Measurements from ENCODE around the gene SLC2A6.
A peak's percentile ranks its signal among the peaks of the same experiment; 100 is the strongest.

SLC2A6 gene

GRCh38 chr9:133430244-133430643, 48.7 kb downstream of the SLC2A6 start:
- DNase-seq = no peak

- no peak for DNase-seq
Observed at GRCh38 chr9:133429641-133430161, 49.2 kb downstream of the SLC2A6 start.

- DNase-seq = no peak
Observed at GRCh38 chr9:133429214-133429613, 49.7 kb downstream of the SLC2A6 start.

- DNase-seq = no peak
Observed at GRCh38 chr9:133428617-133429101, 50.2 kb downstream of the SLC2A6 start.

GRCh38 chr9:133427658-133428348, 51.1 kb downstream of the SLC2A6 start:
- DNase-seq = no peak

GRCh38 chr9:133426011-133426410, 52.9 kb downstream of the SLC2A6 start:
- DNase-seq = no peak

GRCh38 chr9:133425049-133425632, 53.8 kb downstream of the SLC2A6 start:
- DNase-seq = no peak

- DNase-seq = no peak
Observed at GRCh38 chr9:133424187-133424586, 54.7 kb downstream of the SLC2A6 start.

- DNase-seq = no peak
Observed at GRCh38 chr9:133423216-133423615, 55.7 kb downstream of the SLC2A6 start.

- DNase-seq = peak; percentile 60
Observed at GRCh38 chr9:133421615-133422542, 57.0 kb downstream of the SLC2A6 start, which contains the start of gene ADAMTS13. TSS of gene ADAMTS13 (plus strand) at chr9:133422367. CDS start at chr9:133422444, 77 bp downstream.
